ENCODE data around the gene GASK1A. TPM values are rescaled to one million over a fixed set of nuclear protein-coding genes. Genes with fewer than 3 reads are reported as not detected.

The GASK1A gene
- total RNA-seq, 1 donor from 2014 or later = 1.1 TPM

GRCh38 chr3:43095370-43095769 is 116.3 kb downstream of the GASK1A start:
- no peaks in the 10 kb centered on the region for H3K27me3 ChIP-seq (ENCODE audit: control insufficient read depth, insufficient read depth, low read length)
- DNase-seq (ENCODE audit: low read depth) (no peak), FAIRE-seq (no peak)
- H3K36me3 ChIP-seq (ENCODE audit: control insufficient read depth, insufficient read depth, low read length) = no peaks in the 10 kb centered on the region
- no peak overlapping the region for H3K4me3 ChIP-seq (ENCODE audit: low read depth, low read length)
- TF ChIP-seq CTCF (IDR thresholded peaks at IDR 0.05; ENCODE audit: insufficient read depth, low read length, severe bottlenecking) = no peak

- H3K27me3 ChIP-seq (ENCODE audit: control insufficient read depth, insufficient read depth, low read length) = no peaks in the 10 kb centered on the region
- DNase-seq (ENCODE audit: low read depth) (no peak), FAIRE-seq (no peak)
- no peaks in the 10 kb centered on the region for H3K36me3 ChIP-seq (ENCODE audit: control insufficient read depth, insufficient read depth, low read length)
- TF ChIP-seq CTCF (IDR thresholded peaks at IDR 0.05; ENCODE audit: insufficient read depth, low read length, severe bottlenecking) = no peak
- H3K4me3 ChIP-seq (ENCODE audit: low read depth, low read length) = no peak overlapping the region
Measured at GRCh38 chr3:43096761-43097160, 117.7 kb downstream of the GASK1A start.

- no peak for DNase-seq (ENCODE audit: low read depth)
- Histone ChIP-seq H3K4me3 (ENCODE audit: low read depth, low read length) (no peak overlapping the region), H3K36me3 (ENCODE audit: control insufficient read depth, insufficient read depth, low read length) (no peaks in the 10 kb centered on the region), H3K27me3 (ENCODE audit: control insufficient read depth, insufficient read depth, low read length) (no peaks in the 10 kb centered on the region)
- no peak for TF ChIP-seq CTCF (IDR thresholded peaks at IDR 0.05; ENCODE audit: insufficient read depth, low read length, severe bottlenecking)
- no peak for FAIRE-seq
Measured at GRCh38 chr3:43097400-43098080, 118.4 kb downstream of the GASK1A start.

GRCh38 chr3:43098761-43099160 is 119.7 kb downstream of the GASK1A start:
- Histone ChIP-seq H3K36me3 (ENCODE audit: control insufficient read depth, insufficient read depth, low read length) (no peaks in the 10 kb centered on the region), H3K27me3 (ENCODE audit: control insufficient read depth, insufficient read depth, low read length) (no peaks in the 10 kb centered on the region), H3K4me3 (ENCODE audit: low read depth, low read length) (no peak overlapping the region)
- no peak for TF ChIP-seq CTCF (IDR thresholded peaks at IDR 0.05; ENCODE audit: insufficient read depth, low read length, severe bottlenecking)
- FAIRE-seq (no peak), DNase-seq (ENCODE audit: low read depth) (no peak)

- Histone ChIP-seq H3K4me3 (ENCODE audit: low read depth, low read length) (no peak overlapping the region), H3K36me3 (ENCODE audit: control insufficient read depth, insufficient read depth, low read length) (no peaks in the 10 kb centered on the region), H3K27me3 (ENCODE audit: control insufficient read depth, insufficient read depth, low read length) (no peaks in the 10 kb centered on the region)
- FAIRE-seq (no peak), DNase-seq (ENCODE audit: low read depth) (no peak)
- no peak for TF ChIP-seq CTCF (IDR thresholded peaks at IDR 0.05; ENCODE audit: insufficient read depth, low read length, severe bottlenecking)
Measured at GRCh38 chr3:43102773-43103480, 123.8 kb downstream of the GASK1A start.
